ENCODE measurements around the gene CFAP20DC.

Gene CFAP20DC

GRCh38 chr3:58938057-58938456 lies 111.8 kb downstream of the CFAP20DC start:
- TF ChIP-seq CTCF (IDR thresholded peaks at IDR 0.05; ENCODE audit: low read depth, low read length, missing control alignments), result no peak

GRCh38 chr3:58924578-58924977 lies 125.2 kb downstream of the CFAP20DC start:
- TF ChIP-seq CTCF (IDR thresholded peaks at IDR 0.05; ENCODE audit: low read depth, low read length, missing control alignments), result no peak
- DNase-seq (ENCODE audit: extremely low read depth, low read depth), result peak; percentile 10
- H3K4me3 ChIP-seq (replicated peaks; ENCODE audit: low read depth, low read length), result no peak overlapping the region

More at GRCh38 chr3:58938057-58938456, 111.8 kb downstream of the CFAP20DC start:
- H3K4me3 ChIP-seq (replicated peaks; ENCODE audit: low read depth, low read length), result no peak overlapping the region
- no peak for DNase-seq (ENCODE audit: extremely low read depth, low read depth)

GRCh38 chr3:58900386-58900785 lies 149.4 kb downstream of the CFAP20DC start:
- TF ChIP-seq CTCF (IDR thresholded peaks at IDR 0.05; ENCODE audit: low read depth, low read length, missing control alignments), result no peak
- no peak for DNase-seq (ENCODE audit: extremely low read depth, low read depth)

GRCh38 chr3:58899953-58900298 lies 149.9 kb downstream of the CFAP20DC start:
- no peak for TF ChIP-seq CTCF (IDR thresholded peaks at IDR 0.05; ENCODE audit: low read depth, low read length, missing control alignments)
- H3K4me3 ChIP-seq (replicated peaks; ENCODE audit: low read depth, low read length), result no peak overlapping the region
- no peak for DNase-seq (ENCODE audit: extremely low read depth, low read depth)

More at GRCh38 chr3:58900386-58900785, 149.4 kb downstream of the CFAP20DC start:
- no peak overlapping the region for H3K4me3 ChIP-seq (replicated peaks; ENCODE audit: low read depth, low read length)

GRCh38 chr3:58899159-58899952 lies 150.5 kb downstream of the CFAP20DC start:
- TF ChIP-seq CTCF (IDR thresholded peaks at IDR 0.05; ENCODE audit: low read depth, low read length, missing control alignments), result no peak
- DNase-seq (ENCODE audit: extremely low read depth, low read depth), result peak; percentile 38
- H3K4me3 ChIP-seq (replicated peaks; ENCODE audit: low read depth, low read length), result no peak overlapping the region

- TF ChIP-seq CTCF (IDR thresholded peaks at IDR 0.05; ENCODE audit: low read depth, low read length, missing control alignments), result no peak
- no peak overlapping the region for H3K4me3 ChIP-seq (replicated peaks; ENCODE audit: low read depth, low read length)
- no peak for DNase-seq (ENCODE audit: extremely low read depth, low read depth)
Measured at GRCh38 chr3:58898513-58898912, 151.3 kb downstream of the CFAP20DC start.
